Hypothalamus (tissue), 51 donors: ENCODE measurements around the gene SOX30.
"Not testable (repeated sequence)": the region's sequence is repeated elsewhere in the genome, so short reads cannot be mapped to it uniquely, and the experiment has no call there.

ENCODE experiments used
- DNase-seq, 51 donors: peaks; one replicate each; lab custom pipeline; 2025; lab: John Stamatoyannopoulos, UW

The SOX30 gene

GRCh38 chr5:157652377-157652692 lies at the start of gene SOX30:
TSS of gene SOX30 (minus strand) at chr5:157652438. CDS start at chr5:157652078, 360 bp downstream.
- DNase-seq = no peak

- not testable (repeated sequence) for DNase-seq
Observed at GRCh38 chr5:157698674-157699073, 46.4 kb upstream of the SOX30 start.

- not testable (repeated sequence) for DNase-seq
Observed at GRCh38 chr5:157696154-157696553, 43.9 kb upstream of the SOX30 start.

- DNase-seq = not testable (repeated sequence)
Observed at GRCh38 chr5:157693816-157694215, 41.6 kb upstream of the SOX30 start.

GRCh38 chr5:157690690-157691433 lies 38.6 kb upstream of the SOX30 start:
- no peak for DNase-seq

GRCh38 chr5:157689942-157690689 lies 37.9 kb upstream of the SOX30 start:
- DNase-seq = no peak

- no peak for DNase-seq
Observed at GRCh38 chr5:157687198-157687554, 34.9 kb upstream of the SOX30 start.

GRCh38 chr5:157686276-157687197 lies 34.3 kb upstream of the SOX30 start:
- not testable (repeated sequence) for DNase-seq

- no peak for DNase-seq
Observed at GRCh38 chr5:157682257-157682656, 30.0 kb upstream of the SOX30 start.

GRCh38 chr5:157681048-157681447 lies 28.8 kb upstream of the SOX30 start:
- DNase-seq = no peak

- no peak for DNase-seq
Observed at GRCh38 chr5:157680239-157680638, 28.0 kb upstream of the SOX30 start.

- no peak for DNase-seq
Observed at GRCh38 chr5:157679801-157680200, 27.6 kb upstream of the SOX30 start.

- DNase-seq = no peak
Observed at GRCh38 chr5:157677931-157678330, 25.7 kb upstream of the SOX30 start.

GRCh38 chr5:157674351-157674750 lies 22.1 kb upstream of the SOX30 start:
- not testable (repeated sequence) for DNase-seq

GRCh38 chr5:157672976-157673375 lies 20.7 kb upstream of the SOX30 start:
- no peak for DNase-seq

- DNase-seq = no peak
Observed at GRCh38 chr5:157671592-157672330, 19.5 kb upstream of the SOX30 start.

GRCh38 chr5:157670662-157671591 lies 18.7 kb upstream of the SOX30 start, which contains the start of gene C5orf52:
TSS of gene C5orf52 (plus strand) at chr5:157671533. CDS start at chr5:157671615, 82 bp downstream.
- peak in 23 of 51 donors; percentile 9 to 48 (median 21) for DNase-seq

- no peak for DNase-seq
Observed at GRCh38 chr5:157669701-157670097, 17.5 kb upstream of the SOX30 start.

GRCh38 chr5:157668356-157668755 lies 16.1 kb upstream of the SOX30 start:
- DNase-seq = no peak
